T-helper 2 cell (primary cell): ENCODE results near the gene INTS13.
"Not testable (repeated sequence)": the region's sequence is repeated elsewhere in the genome, so short reads cannot be mapped to it uniquely, and the experiment has no call there.

Experiments
- DNase-seq, 5 experiments: peaks; one replicate each; pipeline versions ENCODE4 v3.0.0 to v3.0.0-alpha.2; 2012 to 2022
- total RNA-seq, 2 donors: gene quantifications; one replicate each; lab custom pipeline; 2026; lab: John Stamatoyannopoulos, UW

INTS13 gene
- 18.7 to 31.7 reads per million in 2 donors for total RNA-seq

GRCh38 chr12:26937863-26938700, at the start of gene INTS13, which contains the start of gene FGFR1OP2:
INTS13 (minus strand) TSS chr12:26937981; CDS start chr12:26936803, 1,178 bp downstream.
FGFR1OP2 (plus strand) TSS chr12:26938470; CDS start chr12:26954159, 15,689 bp downstream.
- peak; percentile 83 to 98 (median 95) for DNase-seq

- DNase-seq = no peak
Measured at GRCh38 chr12:26982866-26983265, 45.1 kb upstream of the INTS13 start.

GRCh38 chr12:26979733-26980132, 42.0 kb upstream of the INTS13 start:
- DNase-seq = no peak

GRCh38 chr12:26978801-26979200, 41.0 kb upstream of the INTS13 start:
- no peak for DNase-seq

- no peak for DNase-seq
Measured at GRCh38 chr12:26976687-26977086, 38.9 kb upstream of the INTS13 start.

GRCh38 chr12:26971963-26972362, 34.2 kb upstream of the INTS13 start:
- peak in 4 of 5 experiments; percentile 34 to 80 (median 52) for DNase-seq

- DNase-seq = no peak
Measured at GRCh38 chr12:26970136-26970535, 32.4 kb upstream of the INTS13 start.

GRCh38 chr12:26966842-26967241, 29.1 kb upstream of the INTS13 start:
- no peak for DNase-seq

GRCh38 chr12:26963413-26963812, 25.6 kb upstream of the INTS13 start:
- no peak for DNase-seq

- DNase-seq = no peak
Measured at GRCh38 chr12:26961803-26962202, 24.0 kb upstream of the INTS13 start.

GRCh38 chr12:26961391-26961790, 23.6 kb upstream of the INTS13 start:
- not testable (repeated sequence) for DNase-seq

- peak in 1 of 5 experiments; percentile 29 for DNase-seq
Measured at GRCh38 chr12:26954027-26954426, 16.2 kb upstream of the INTS13 start.

GRCh38 chr12:26953447-26953846, 15.7 kb upstream of the INTS13 start:
- no peak for DNase-seq

- no peak for DNase-seq
Measured at GRCh38 chr12:26948309-26948708, 10.5 kb upstream of the INTS13 start.

GRCh38 chr12:26941215-26941594, 3.4 kb upstream of the INTS13 start:
- DNase-seq = peak in 1 of 5 experiments; percentile 56

GRCh38 chr12:26940516-26941214, 2.9 kb upstream of the INTS13 start:
- peak in 2 of 5 experiments; percentile 31 to 62 for DNase-seq

GRCh38 chr12:26939953-26940352, 2.2 kb upstream of the INTS13 start:
- peak in 1 of 5 experiments; percentile 39 for DNase-seq

GRCh38 chr12:26939192-26939832, 1.5 kb upstream of the INTS13 start:
- DNase-seq = peak in 1 of 5 experiments; percentile 29

- DNase-seq = peak in 2 of 5 experiments; percentile 13 to 38
Measured at GRCh38 chr12:26938701-26939062, 901 bp upstream of the INTS13 start.

GRCh38 chr12:26937443-26937862, 328 bp downstream of the INTS13 start:
- no peak for DNase-seq

GRCh38 chr12:26936559-26937442, 980 bp downstream of the INTS13 start:
- DNase-seq = peak in 2 of 5 experiments; percentile 37 to 48
